ENCODE measurements around the gene EARS2.

DNA sequence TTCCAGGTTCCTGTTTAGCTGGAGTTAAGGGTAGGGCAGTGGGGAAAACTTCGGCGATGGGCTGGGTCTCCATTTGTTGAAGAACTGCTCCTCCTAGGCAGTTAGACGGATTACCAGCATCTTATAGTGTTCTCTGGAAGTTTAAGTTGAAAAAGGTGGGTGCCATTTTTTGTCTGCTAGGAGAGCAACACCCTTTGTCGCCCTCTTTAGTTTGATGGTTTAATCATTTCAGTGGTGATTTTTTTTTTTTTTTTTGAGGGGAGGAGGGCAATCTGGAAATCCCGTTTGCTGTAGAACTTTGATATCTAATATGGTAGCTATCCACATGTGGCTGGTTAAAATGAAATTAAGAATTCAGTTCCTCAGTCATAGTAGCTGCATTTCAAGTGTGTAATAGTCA lies 4.4 kb upstream of the EARS2 start:
- TF ChIP-seq, protein P1, sequence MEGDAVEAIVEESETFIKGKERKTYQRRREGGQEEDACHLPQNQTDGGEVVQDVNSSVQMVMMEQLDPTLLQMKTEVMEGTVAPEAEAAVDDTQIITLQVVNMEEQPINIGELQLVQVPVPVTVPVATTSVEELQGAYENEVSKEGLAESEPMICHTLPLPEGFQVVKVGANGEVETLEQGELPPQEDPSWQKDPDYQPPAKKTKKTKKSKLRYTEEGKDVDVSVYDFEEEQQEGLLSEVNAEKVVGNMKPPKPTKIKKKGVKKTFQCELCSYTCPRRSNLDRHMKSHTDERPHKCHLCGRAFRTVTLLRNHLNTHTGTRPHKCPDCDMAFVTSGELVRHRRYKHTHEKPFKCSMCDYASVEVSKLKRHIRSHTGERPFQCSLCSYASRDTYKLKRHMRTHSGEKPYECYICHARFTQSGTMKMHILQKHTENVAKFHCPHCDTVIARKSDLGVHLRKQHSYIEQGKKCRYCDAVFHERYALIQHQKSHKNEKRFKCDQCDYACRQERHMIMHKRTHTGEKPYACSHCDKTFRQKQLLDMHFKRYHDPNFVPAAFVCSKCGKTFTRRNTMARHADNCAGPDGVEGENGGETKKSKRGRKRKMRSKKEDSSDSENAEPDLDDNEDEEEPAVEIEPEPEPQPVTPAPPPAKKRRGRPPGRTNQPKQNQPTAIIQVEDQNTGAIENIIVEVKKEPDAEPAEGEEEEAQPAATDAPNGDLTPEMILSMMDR (IDR thresholded peaks at IDR 0.05), result no peak
- TF ChIP-seq POLR2A (IDR thresholded peaks at IDR 0.05), result no peak
